Activated CD4-positive, alpha-beta T cell treated with anti-CD3 and anti-CD28 coated beads for 36 hours (primary cell): ENCODE results near the gene PMPCB. TPM values are rescaled to one million over a fixed set of nuclear protein-coding genes. Genes with fewer than 3 reads are reported as not detected.

Experiments
- ATAC-seq: fragments of 200-7000 bp; cut with Tn5 transposase; one replicate; pipeline ENCODE4 v1.10.0; 2021; ENCODE audit warnings: mild to moderate bottlenecking, moderate library complexity
- CTCF ChIA-PET: fragments of 350-600 bp; sonication (Branson Sonifier 250); formaldehyde crosslinking; loops from one replicate; lab custom pipeline; 2021; ENCODE audit warnings: antibody characterized with exemption; lab: Charles Lee
- POLR2A ChIA-PET: fragments of 350-600 bp; sonication (Branson Sonifier 250); formaldehyde crosslinking; loops from one replicate; lab custom pipeline; 2021; ENCODE audit warnings: antibody characterized with exemption, inconsistent platforms; lab: Charles Lee
- DNase-seq: peaks from one replicate; pipeline ENCODE4 v3.0.0-alpha.2; 2020
- H3K27ac Mint-ChIP-seq: one replicate; pipeline ENCODE4 v1.8.0; 2021; ENCODE audit warnings: mixed read lengths
- H3K27me3 Mint-ChIP-seq: one replicate; pipeline ENCODE4 v1.8.0; 2021; ENCODE audit warnings: mixed read lengths
- H3K36me3 Mint-ChIP-seq: one replicate; pipeline ENCODE4 v1.8.0; 2021; ENCODE audit warnings: low read depth, mixed read lengths
- H3K4me1 Mint-ChIP-seq: one replicate; pipeline ENCODE4 v1.8.0; 2021; ENCODE audit warnings: mixed read lengths
- H3K4me3 Mint-ChIP-seq: one replicate; pipeline ENCODE4 v1.8.0; 2021; ENCODE audit warnings: mild to moderate bottlenecking, moderate library complexity, mixed read lengths
- H3K9me3 Mint-ChIP-seq: one replicate; pipeline ENCODE4 v1.8.0; 2021; ENCODE audit warnings: low read depth, mixed read lengths
- intact Hi-C, 2 experiments: fragments of 100-400 bp; cut with DNase I in 1 of 2; cut with micrococcal nuclease in 1 of 2; formaldehyde crosslinking; loops; one replicate each; pipeline versions ENCODE4 v1.14.2 to v1.15.1; 2022 to 2024; cut with DNase I, micrococcal nuclease
- total RNA-seq, 2 experiments: library from RNA; stranded (reverse); gene quantifications; one replicate each; pipeline ENCODE4 v1.2.3, GENCODE V29; 2021

PMPCB gene
- total RNA-seq, 2 experiments from 2014 or later: 70.7 to 86.9 TPM

DNA sequence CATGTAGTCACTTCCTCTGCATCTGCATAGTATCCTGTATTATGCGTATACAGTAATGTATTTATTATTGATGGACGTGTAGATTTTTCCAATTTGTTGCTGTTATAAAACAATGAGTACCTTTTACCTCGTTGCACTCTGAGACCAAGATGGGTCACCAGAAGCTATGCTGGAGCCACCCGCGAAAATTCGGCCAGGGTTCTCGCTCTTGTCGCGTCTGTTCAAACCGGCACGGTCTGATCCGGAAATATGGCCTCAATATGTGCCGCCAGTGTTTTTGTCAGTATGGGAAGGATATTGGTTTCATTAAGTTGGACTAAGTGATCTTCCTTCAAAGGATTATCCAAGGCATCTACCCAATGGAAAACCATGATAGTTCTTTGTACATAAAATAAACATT lies 51.2 kb downstream of the PMPCB start:
- Mint-ChIP-seq H3K27ac (peak overlapping the region; percentile 97), H3K4me1 (peaks cover 58% of the 10 kb centered on the region), H3K27me3 (no peaks in the 10 kb centered on the region), H3K9me3 (no peaks in the 10 kb centered on the region), H3K36me3 (peaks cover 39% of the 10 kb centered on the region), H3K4me3 (peak overlapping the region; percentile 94)
- intact Hi-C loops: loop anchor here (1.0 to 10.0 kb wide), 6 partner anchors 56 to 1666 kb away; partner anchors contain the start of genes ARMC10 (in 1 of the 2), KMT2E (in 1 of the 2) and NAPEPLD (in 1 of the 2)
- CTCF ChIA-PET: interaction anchor here (1.2 to 2.1 kb wide), 3 partner anchors 10 to 58 kb away, joined by 3 to 6 read pairs (median 4); no protein-coding TSS in a partner anchor
- ATAC-seq (no peak), DNase-seq (peak; percentile 23)
- POLR2A ChIA-PET: no interaction called here

DNA sequence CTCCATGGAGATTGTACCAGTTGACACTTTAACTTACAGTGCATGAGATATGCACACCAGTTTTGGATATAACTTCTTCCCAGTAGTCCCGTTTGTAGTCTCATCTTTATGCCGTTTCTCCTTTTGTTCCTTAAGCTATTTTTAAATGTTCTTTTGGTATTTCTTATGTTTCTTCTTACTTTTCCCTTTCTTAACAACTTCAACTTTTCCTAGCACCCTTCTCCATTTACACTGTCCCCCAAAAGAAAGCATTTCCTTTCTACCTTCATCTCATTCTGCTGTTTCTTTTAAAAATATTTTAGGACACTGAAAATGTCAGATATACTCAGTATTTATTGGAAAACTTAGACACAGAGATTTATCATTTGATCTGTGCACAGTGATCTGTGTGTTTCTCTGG lies 51.7 kb downstream of the PMPCB start:
- POLR2A ChIA-PET: no interaction called here
- Mint-ChIP-seq H3K27ac (peak overlapping the region; percentile 93), H3K4me1 (peaks cover 62% of the 10 kb centered on the region), H3K36me3 (peaks cover 40% of the 10 kb centered on the region), H3K4me3 (peak overlapping the region; percentile 94), H3K9me3 (no peaks in the 10 kb centered on the region), H3K27me3 (no peaks in the 10 kb centered on the region)
- no peak for ATAC-seq
- CTCF ChIA-PET: interaction anchor here (1.6 to 2.1 kb wide), 2 partner anchors 9 to 57 kb away, joined by 4 to 6 read pairs; no protein-coding TSS in a partner anchor
- intact Hi-C loops: loop anchor here (1.0 to 10.0 kb wide), 6 partner anchors 56 to 1666 kb away; partner anchors contain the start of genes ARMC10 (in 1 of the 2), KMT2E (in 1 of the 2) and NAPEPLD (in 1 of the 2)
- DNase-seq: no peak

DNA sequence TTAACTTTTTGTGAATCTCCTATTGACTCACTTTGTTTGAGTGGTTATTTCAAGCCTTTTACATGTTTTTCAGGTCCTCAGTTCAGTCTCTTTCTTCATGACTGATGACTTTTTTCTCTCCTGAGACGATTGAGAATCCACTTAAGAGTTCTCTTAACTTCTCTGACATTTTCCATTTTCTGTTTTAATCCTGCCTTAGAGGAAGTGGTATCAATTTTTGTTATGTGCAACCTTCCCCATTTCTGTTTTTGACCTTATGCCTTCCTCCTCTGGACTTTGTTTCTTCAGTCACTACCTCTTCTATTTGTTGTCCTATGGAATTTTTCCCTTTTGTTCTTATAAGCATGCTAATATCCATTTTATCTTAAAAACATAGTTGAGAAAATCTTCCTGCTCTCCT lies 52.6 kb downstream of the PMPCB start:
- Mint-ChIP-seq H3K4me3 (peak overlapping the region; percentile 94), H3K4me1 (peaks cover 62% of the 10 kb centered on the region), H3K27ac (peak overlapping the region; percentile 93), H3K9me3 (no peaks in the 10 kb centered on the region), H3K27me3 (no peaks in the 10 kb centered on the region), H3K36me3 (peaks cover 40% of the 10 kb centered on the region)
- POLR2A ChIA-PET: no interaction called here
- CTCF ChIA-PET: interaction anchor here (2.1 kb wide), 1 partner anchor 56 kb away, joined by 4 read pairs; no protein-coding TSS in a partner anchor
- DNase-seq (no peak), ATAC-seq (no peak)
- intact Hi-C loops: loop anchor here (2.0 to 10.0 kb wide), 5 partner anchors 55 to 1665 kb away; partner anchors contain the start of genes ARMC10 (in 1 of the 2), KMT2E (in 1 of the 2) and NAPEPLD (in 1 of the 2)

Other genes starting within 250 kb of the PMPCB start
- gene FBXL13, start 222.6 kb upstream of the PMPCB start, total RNA-seq: under 1 TPM; 0.32 to 0.83 TPM
- gene ARMC10, start 222.3 kb upstream of the PMPCB start, total RNA-seq: 10 to 100 TPM; 42.6 to 50.1 TPM
- 1 to 10 TPM; 4.7 TPM for gene NAPEPLD, start 148.3 kb upstream of the PMPCB start, total RNA-seq
- gene DNAJC2, start 47.3 kb downstream of the PMPCB start, total RNA-seq: 10 to 100 TPM; 50.0 to 56.2 TPM
- gene PSMC2, start 50.2 kb downstream of the PMPCB start, total RNA-seq: 100 to 1,000 TPM; 145 to 161 TPM
- not detected for gene SLC26A5, start 148.8 kb downstream of the PMPCB start, total RNA-seq